OCI-LY1 (cell line): ENCODE measurements around the gene SH3RF3.

Source experiments
- H2AFZ ChIP-seq: fragments of 200-600 bp; sonication (generic), shearing (Covaris generic); 2 replicates; pipeline ENCODE4 v1.6.0; 2014; ENCODE audit warnings: antibody characterized with exemption, mild to moderate bottlenecking, low read length
- H3F3A ChIP-seq: fragments of 200-600 bp; sonication (generic), shearing (Covaris generic); 2 replicates; pipeline ENCODE4 v1.6.0; 2014; ENCODE audit warnings: mild to moderate bottlenecking, antibody characterized with exemption, low read length, moderate library complexity; ENCODE audit not compliant: insufficient read depth
- H3K27ac ChIP-seq: fragments of 200-600 bp; sonication (generic); 2 replicates; pipeline ENCODE4 v1.5.1; 2014; ENCODE audit warnings: low read length, mixed run types, mild to moderate bottlenecking, low read depth; ENCODE audit not compliant: poor library complexity, severe bottlenecking
- H3K27me3 ChIP-seq: fragments of 200-600 bp; sonication (generic); 2 replicates; pipeline ENCODE4 v1.6.0; 2014; ENCODE audit warnings: antibody characterized with exemption, mild to moderate bottlenecking, low read length, moderate library complexity; ENCODE audit not compliant: insufficient read depth
- H3K36me3 ChIP-seq: fragments of 200-600 bp; sonication (generic); 2 replicates; pipeline ENCODE4 v1.6.1; 2014; ENCODE audit warnings: mild to moderate bottlenecking, antibody characterized with exemption, low read length, moderate library complexity, mixed read lengths; ENCODE audit not compliant: insufficient read depth
- H3K4me1 ChIP-seq: fragments of 200-600 bp; sonication (generic); 2 replicates; pipeline ENCODE4 v1.5.1; 2014; ENCODE audit warnings: mild to moderate bottlenecking, low read length, moderate library complexity; ENCODE audit not compliant: insufficient read depth, severe bottlenecking
- H3K4me2 ChIP-seq: fragments of 200-600 bp; sonication (generic), shearing (Covaris generic); 2 replicates; pipeline ENCODE4 v1.6.1; 2014; ENCODE audit warnings: low read length
- H3K4me3 ChIP-seq: fragments of 200-600 bp; sonication (generic); 2 replicates; pipeline ENCODE4 v1.5.1; 2014; ENCODE audit warnings: low read length, low read depth, mild to moderate bottlenecking, mixed read lengths; ENCODE audit not compliant: poor library complexity, severe bottlenecking
- H3K79me2 ChIP-seq: fragments of 200-600 bp; shearing (Covaris generic); 2 replicates; pipeline ENCODE4 v1.6.1; 2016; ENCODE audit warnings: mixed run types, low read length, mixed read lengths; ENCODE audit not compliant: insufficient read depth
- H3K9ac ChIP-seq: fragments of 200-600 bp; sonication (generic), shearing (Covaris generic); 2 replicates; pipeline ENCODE4 v1.6.1; 2014; ENCODE audit warnings: mild to moderate bottlenecking, low read length, mixed read lengths
- H3K9me2 ChIP-seq: fragments of 200-600 bp; sonication (generic), shearing (Covaris generic); 2 replicates; pipeline ENCODE4 v1.6.1; 2014; ENCODE audit warnings: low read depth, mild to moderate bottlenecking, low read length, mixed read lengths
- H3K9me3 ChIP-seq: fragments of 200-600 bp; shearing (Covaris generic); 2 replicates; pipeline ENCODE4 v1.6.1; 2014; ENCODE audit warnings: low read length, mixed read lengths
- H4K20me1 ChIP-seq: fragments of 200-600 bp; sonication (generic), shearing (Covaris generic); 2 replicates; pipeline ENCODE4 v1.6.0; 2016; ENCODE audit warnings: mild to moderate bottlenecking, low read length; ENCODE audit not compliant: insufficient read depth
- EZH2 ChIP-seq: fragments of 200-600 bp; sonication (generic), shearing (Covaris generic); IDR thresholded peaks from 2 replicates; pipeline ENCODE4 v1.8.0; 2017; ENCODE audit warnings: borderline replicate concordance, mixed run types, mild to moderate bottlenecking, antibody characterized with exemption, low read length, moderate library complexity, mixed read lengths
- TF ChIP-seq, protein P1 (sequence below): fragments of 200-600 bp; sonication (generic), shearing (Covaris generic); IDR thresholded peaks from 2 replicates; pipeline ENCODE4 v1.5.1; 2017; ENCODE audit warnings: mild to moderate bottlenecking, antibody characterized with exemption, low read length, moderate library complexity, mixed read lengths

Gene SH3RF3

DNA sequence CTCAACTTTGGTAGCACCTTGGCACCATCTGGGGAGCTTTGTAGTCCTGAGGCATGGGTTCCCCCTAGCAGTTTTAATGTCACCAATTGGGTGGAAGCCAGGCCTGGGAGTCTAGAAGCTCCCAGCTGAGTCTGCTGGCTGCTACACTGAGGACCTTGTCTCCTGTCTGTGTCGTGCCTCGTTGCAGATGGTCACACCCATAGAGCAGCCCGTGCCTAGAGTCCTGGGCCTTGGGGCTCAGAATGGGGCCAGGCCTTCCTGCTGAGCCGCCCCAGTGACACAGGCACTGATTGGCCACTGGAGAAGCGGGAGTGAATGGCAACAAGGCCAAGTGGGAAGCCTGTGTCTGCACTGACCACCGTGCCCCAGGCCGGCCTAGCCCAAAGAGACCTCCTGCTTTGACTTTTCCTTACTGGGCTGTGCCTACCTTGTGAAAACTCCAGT lies 113.2 kb downstream of the SH3RF3 start:
- H3K9ac ChIP-seq: no peak overlapping the region
- no peak overlapping the region for H3K4me2 ChIP-seq
- no peaks in the 10 kb centered on the region for H3K79me2 ChIP-seq

DNA sequence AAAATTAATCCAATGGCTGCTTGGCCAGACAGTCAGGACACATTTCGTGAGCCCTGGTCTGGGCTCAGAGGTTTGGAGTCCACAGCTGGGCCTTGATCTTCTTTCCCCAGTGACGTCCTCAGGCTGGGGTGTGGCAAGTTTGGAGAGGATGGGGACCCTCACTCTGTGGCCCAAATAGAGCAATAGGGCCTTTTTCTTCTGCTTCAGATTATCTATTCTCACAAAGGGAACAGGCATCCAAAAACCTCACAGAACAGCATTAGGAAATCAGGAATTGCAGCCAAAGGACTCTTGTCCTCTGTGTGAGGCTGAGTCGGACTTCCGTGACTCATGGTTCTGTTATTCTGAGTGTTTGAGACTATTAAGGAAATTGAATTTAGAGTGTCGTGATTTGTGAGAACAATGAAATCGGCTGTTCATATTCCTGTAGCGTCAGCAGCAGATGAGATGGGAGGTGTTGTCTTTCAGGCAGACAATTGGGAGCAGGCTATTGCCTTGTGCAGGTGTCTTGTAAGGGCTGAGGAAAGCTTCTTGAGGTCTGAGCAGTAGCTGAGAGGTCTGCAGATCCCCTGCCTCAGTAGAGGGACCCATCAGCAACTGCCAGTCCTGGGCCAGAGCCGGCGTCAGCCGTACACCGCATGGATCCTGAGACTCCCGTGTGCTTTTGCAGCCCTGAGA lies 113.8 kb downstream of the SH3RF3 start:
- no peaks in the 10 kb centered on the region for H3F3A ChIP-seq
- no peaks in the 10 kb centered on the region for H3K27me3 ChIP-seq
- no peaks in the 10 kb centered on the region for H3K9me2 ChIP-seq
- H2AFZ ChIP-seq: no peak overlapping the region
- no peaks in the 10 kb centered on the region for H4K20me1 ChIP-seq
- no peaks in the 10 kb centered on the region for H3K9me3 ChIP-seq
- H3K4me1 ChIP-seq: no peaks in the 10 kb centered on the region
- H3K9ac ChIP-seq: no peak overlapping the region
- H3K27ac ChIP-seq: no peak overlapping the region
- no peak overlapping the region for H3K4me3 ChIP-seq
- no peak overlapping the region for H3K4me2 ChIP-seq
- H3K79me2 ChIP-seq: no peaks in the 10 kb centered on the region
- TF ChIP-seq, protein P1, sequence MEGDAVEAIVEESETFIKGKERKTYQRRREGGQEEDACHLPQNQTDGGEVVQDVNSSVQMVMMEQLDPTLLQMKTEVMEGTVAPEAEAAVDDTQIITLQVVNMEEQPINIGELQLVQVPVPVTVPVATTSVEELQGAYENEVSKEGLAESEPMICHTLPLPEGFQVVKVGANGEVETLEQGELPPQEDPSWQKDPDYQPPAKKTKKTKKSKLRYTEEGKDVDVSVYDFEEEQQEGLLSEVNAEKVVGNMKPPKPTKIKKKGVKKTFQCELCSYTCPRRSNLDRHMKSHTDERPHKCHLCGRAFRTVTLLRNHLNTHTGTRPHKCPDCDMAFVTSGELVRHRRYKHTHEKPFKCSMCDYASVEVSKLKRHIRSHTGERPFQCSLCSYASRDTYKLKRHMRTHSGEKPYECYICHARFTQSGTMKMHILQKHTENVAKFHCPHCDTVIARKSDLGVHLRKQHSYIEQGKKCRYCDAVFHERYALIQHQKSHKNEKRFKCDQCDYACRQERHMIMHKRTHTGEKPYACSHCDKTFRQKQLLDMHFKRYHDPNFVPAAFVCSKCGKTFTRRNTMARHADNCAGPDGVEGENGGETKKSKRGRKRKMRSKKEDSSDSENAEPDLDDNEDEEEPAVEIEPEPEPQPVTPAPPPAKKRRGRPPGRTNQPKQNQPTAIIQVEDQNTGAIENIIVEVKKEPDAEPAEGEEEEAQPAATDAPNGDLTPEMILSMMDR: no peak
- no peak for TF ChIP-seq EZH2
- H3K36me3 ChIP-seq: no peaks in the 10 kb centered on the region

More for the DNA sequence above, 113.2 kb downstream of the SH3RF3 start:
- Histone ChIP-seq H3F3A (no peaks in the 10 kb centered on the region), H3K9me3 (no peaks in the 10 kb centered on the region), H3K36me3 (no peaks in the 10 kb centered on the region), H3K27ac (no peak overlapping the region), H2AFZ (no peak overlapping the region), H4K20me1 (no peaks in the 10 kb centered on the region), H3K4me1 (no peaks in the 10 kb centered on the region), H3K9me2 (no peaks in the 10 kb centered on the region), H3K27me3 (no peaks in the 10 kb centered on the region), H3K4me3 (no peak overlapping the region)
- TF ChIP-seq EZH2: no peak
- TF ChIP-seq, protein P1: no peak

DNA sequence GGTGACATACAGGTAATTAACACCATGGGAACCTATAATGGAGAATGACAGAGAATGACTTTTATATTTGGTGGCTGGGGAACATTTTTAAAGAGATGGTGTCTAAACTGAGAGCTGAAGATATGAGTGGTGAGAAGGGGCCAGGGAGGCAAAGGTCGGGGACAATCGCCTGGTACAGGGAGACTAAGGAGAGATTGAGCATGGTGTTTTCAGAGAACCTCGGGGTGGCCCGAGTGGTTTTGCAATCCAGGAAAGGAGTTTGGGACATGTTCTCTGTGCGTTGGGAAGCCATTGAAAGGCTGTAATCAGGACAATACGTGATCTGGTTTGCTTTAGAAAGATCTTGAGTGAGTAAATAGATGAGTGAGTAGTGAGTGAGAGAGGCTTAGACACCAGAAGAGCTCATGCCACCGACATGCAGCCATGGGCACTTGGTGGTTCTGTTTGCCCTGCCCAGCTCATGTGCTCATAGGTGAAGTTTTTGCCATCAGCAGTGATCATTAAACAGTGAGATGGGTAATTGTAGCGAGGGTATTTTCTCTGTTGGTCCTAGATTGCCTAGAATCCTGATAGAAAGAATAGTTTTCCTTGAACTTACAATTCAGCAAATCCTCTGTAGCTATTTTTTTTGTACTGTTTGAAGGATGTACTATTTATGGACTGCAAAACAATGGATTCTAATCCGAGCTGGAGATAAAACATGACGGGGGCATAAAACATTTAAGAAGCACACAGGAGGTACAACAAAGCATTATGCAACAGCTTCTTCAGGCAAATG lies 114.7 kb downstream of the SH3RF3 start:
- Histone ChIP-seq H2AFZ (no peak overlapping the region), H3K27ac (no peak overlapping the region), H3K27me3 (no peaks in the 10 kb centered on the region), H3K9me3 (no peaks in the 10 kb centered on the region), H3K79me2 (no peaks in the 10 kb centered on the region), H3K9ac (no peak overlapping the region), H3K4me2 (no peak overlapping the region), H3F3A (no peaks in the 10 kb centered on the region), H4K20me1 (no peaks in the 10 kb centered on the region), H3K9me2 (no peaks in the 10 kb centered on the region), H3K36me3 (no peaks in the 10 kb centered on the region), H3K4me1 (no peaks in the 10 kb centered on the region), H3K4me3 (no peak overlapping the region)
- TF ChIP-seq, protein P1: no peak
- TF ChIP-seq EZH2: no peak
